ENCODE data around the gene LARGE2. TPM values are rescaled to one million over a fixed set of nuclear protein-coding genes. Genes with fewer than 3 reads are reported as not detected.

Gene LARGE2
- total RNA-seq, 1 experiment from 2014 or later = 67.6 TPM

DNA sequence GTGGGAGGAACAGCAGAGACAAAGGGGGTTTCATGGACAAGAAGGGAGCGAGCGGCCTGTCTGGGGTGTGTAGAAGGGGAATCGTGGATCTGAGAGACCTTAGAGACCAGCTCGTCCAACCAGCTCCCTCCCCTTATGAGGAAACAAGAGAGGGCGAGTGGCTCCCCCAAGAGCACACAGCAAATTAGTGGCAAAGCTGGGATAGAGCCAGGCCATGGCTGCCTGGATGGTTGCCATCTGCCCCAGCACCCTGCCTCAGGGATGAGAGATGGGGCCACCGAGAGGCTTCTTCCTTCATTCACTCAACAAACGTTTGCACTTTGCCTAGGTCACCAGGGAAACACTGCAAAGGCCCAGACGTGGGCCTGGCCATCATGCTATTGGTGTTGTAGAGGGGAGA, 32.9 kb upstream of the LARGE2 start:
- BruUV-seq (replicated peaks) = no TSS peak
- CTCF ChIA-PET = no interaction called here
- no peaks in the 10 kb centered on the region for H3K36me3 ChIP-seq (ENCODE audit: control insufficient read depth in 1 of 2, insufficient read depth in 2 of 2, low read length in 2 of 2)

More for the DNA sequence above, 32.9 kb upstream of the LARGE2 start:
- Histone ChIP-seq H3K4me1 (ENCODE audit: control insufficient read depth in 1 of 2, insufficient read depth in 2 of 2, low read length in 2 of 2) (peaks cover 0 to 8% of the 10 kb centered on the region in 2 experiments; a peak in 1 of 4 replicates), H3K9me3 (ENCODE audit: control insufficient read depth in 1 of 2, insufficient read depth in 1 of 2, low read depth in 1 of 2, low read length in 2 of 2) (no peaks in the 10 kb centered on the region), H2AFZ (ENCODE audit: low read depth, low read length, poor library complexity, severe bottlenecking) (no peak overlapping the region), H3K9me2 (ENCODE audit: insufficient read depth) (no peaks in the 10 kb centered on the region), H4K20me1 (ENCODE audit: insufficient read depth) (no peaks in the 10 kb centered on the region), H3K27me3 (ENCODE audit: insufficient read depth, low read length) (no peaks in the 10 kb centered on the region), H3K4me3 (replicated peaks in 1 of 2; ENCODE audit: low read depth in 1 of 2, low read length in 2 of 2) (no peak overlapping the region), H3K4me2 (ENCODE audit: low read length) (no peak overlapping the region), H3K79me2 (ENCODE audit: insufficient read depth, low read length) (no peaks in the 10 kb centered on the region), H3K9ac (ENCODE audit: low read length) (no peak overlapping the region), H3K27ac (ENCODE audit: low read depth, low read length) (no peak overlapping the region)
- ChIA-PET RAD21 (ENCODE audit: low non-redundant PET in 1 of 2, low total read pairs in 2 of 2, uncharacterized antibody in 2 of 2, unreplicated experiment in 2 of 2) (no interaction called here), POLR2A (no interaction called here)
- TF ChIP-seq CBX3 (IDR thresholded peaks at IDR 0.05; ENCODE audit: low read depth) (no peak), EZH2phosphoT487 (IDR thresholded peaks at IDR 0.05; ENCODE audit: borderline replicate concordance) (no peak), SP1 (IDR thresholded peaks at IDR 0.05; ENCODE audit: low read depth) (no peak), SRF (IDR thresholded peaks at IDR 0.05; ENCODE audit: low read depth) (no peak), TCF7L2 (IDR thresholded peaks at IDR 0.05; ENCODE audit: borderline replicate concordance, extremely low read depth, insufficient read depth, insufficient read length) (no peak), POLR2A (IDR thresholded peaks at IDR 0.05; ENCODE audit: borderline replicate concordance, extremely low read depth, insufficient read depth, insufficient read length) (no peak), SIN3A (IDR thresholded peaks at IDR 0.05; ENCODE audit: low read depth) (no peak)
- TF ChIP-seq, protein P1, sequence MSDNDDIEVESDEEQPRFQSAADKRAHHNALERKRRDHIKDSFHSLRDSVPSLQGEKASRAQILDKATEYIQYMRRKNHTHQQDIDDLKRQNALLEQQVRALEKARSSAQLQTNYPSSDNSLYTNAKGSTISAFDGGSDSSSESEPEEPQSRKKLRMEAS (IDR thresholded peaks at IDR 0.05) = no peak
- TF ChIP-seq, protein P2, sequence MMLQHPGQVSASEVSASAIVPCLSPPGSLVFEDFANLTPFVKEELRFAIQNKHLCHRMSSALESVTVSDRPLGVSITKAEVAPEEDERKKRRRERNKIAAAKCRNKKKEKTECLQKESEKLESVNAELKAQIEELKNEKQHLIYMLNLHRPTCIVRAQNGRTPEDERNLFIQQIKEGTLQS (IDR thresholded peaks at IDR 0.05) = no peak
- TF ChIP-seq, protein P3, sequence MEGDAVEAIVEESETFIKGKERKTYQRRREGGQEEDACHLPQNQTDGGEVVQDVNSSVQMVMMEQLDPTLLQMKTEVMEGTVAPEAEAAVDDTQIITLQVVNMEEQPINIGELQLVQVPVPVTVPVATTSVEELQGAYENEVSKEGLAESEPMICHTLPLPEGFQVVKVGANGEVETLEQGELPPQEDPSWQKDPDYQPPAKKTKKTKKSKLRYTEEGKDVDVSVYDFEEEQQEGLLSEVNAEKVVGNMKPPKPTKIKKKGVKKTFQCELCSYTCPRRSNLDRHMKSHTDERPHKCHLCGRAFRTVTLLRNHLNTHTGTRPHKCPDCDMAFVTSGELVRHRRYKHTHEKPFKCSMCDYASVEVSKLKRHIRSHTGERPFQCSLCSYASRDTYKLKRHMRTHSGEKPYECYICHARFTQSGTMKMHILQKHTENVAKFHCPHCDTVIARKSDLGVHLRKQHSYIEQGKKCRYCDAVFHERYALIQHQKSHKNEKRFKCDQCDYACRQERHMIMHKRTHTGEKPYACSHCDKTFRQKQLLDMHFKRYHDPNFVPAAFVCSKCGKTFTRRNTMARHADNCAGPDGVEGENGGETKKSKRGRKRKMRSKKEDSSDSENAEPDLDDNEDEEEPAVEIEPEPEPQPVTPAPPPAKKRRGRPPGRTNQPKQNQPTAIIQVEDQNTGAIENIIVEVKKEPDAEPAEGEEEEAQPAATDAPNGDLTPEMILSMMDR (IDR thresholded peaks at IDR 0.05 in 2 of 3, conservative IDR thresholded peaks at IDR 0.05 in 1 of 3; ENCODE audit: borderline replicate concordance in 1 of 3, insufficient read depth in 1 of 3, low read depth in 2 of 3, low read length in 2 of 3) = no peak
- ATAC-seq (no peak), DNase-seq (ENCODE audit: low read depth, low spot score) (no peak)
- intact Hi-C loops (cut with micrococcal nuclease) = no loop called here

All from HCT116 (cell line).